Embryonic facial prominence (tissue), 1 donor: ENCODE measurements around the gene TNS2.
"Not testable (repeated sequence)": the region's sequence is repeated elsewhere in the genome, so short reads cannot be mapped to it uniquely, and the experiment has no call there.

Source experiments
- DNase-seq: peaks from one replicate; pipeline ENCODE4 v3.0.0-alpha.2; 2016; ENCODE audit errors: extremely low spot score

TNS2 gene

GRCh38 chr12:53095596-53095895 is 45.7 kb downstream of the TNS2 start:
- DNase-seq = not testable (repeated sequence)

- no peak for DNase-seq
Observed at GRCh38 chr12:53096089-53096741, 46.4 kb downstream of the TNS2 start.

GRCh38 chr12:53096759-53097158 is 46.9 kb downstream of the TNS2 start:
- DNase-seq = no peak

GRCh38 chr12:53097207-53097563 is 47.3 kb downstream of the TNS2 start:
- DNase-seq = peak; percentile 28

- DNase-seq = no peak
Observed at GRCh38 chr12:53097564-53098353, 47.9 kb downstream of the TNS2 start, which contains the start of gene IGFBP6. Gene IGFBP6, plus strand, starts transcription at chr12:53097667. Its CDS starts 51 bp downstream, at chr12:53097718.

GRCh38 chr12:53098354-53098981 is 48.6 kb downstream of the TNS2 start:
- DNase-seq = no peak

- DNase-seq = peak; percentile 79
Observed at GRCh38 chr12:53099071-53099882, 49.4 kb downstream of the TNS2 start.

- DNase-seq = no peak
Observed at GRCh38 chr12:53100466-53101151, 50.7 kb downstream of the TNS2 start.

GRCh38 chr12:53101266-53101665 is 51.4 kb downstream of the TNS2 start:
- no peak for DNase-seq

- DNase-seq = no peak
Observed at GRCh38 chr12:53101931-53102781, 52.3 kb downstream of the TNS2 start.

- no peak for DNase-seq
Observed at GRCh38 chr12:53102883-53103807, 53.3 kb downstream of the TNS2 start, which contains the start of gene SOAT2. Gene SOAT2, plus strand, starts transcription at chr12:53103486. Its CDS starts 92 bp downstream, at chr12:53103578.

- DNase-seq = no peak
Observed at GRCh38 chr12:53103860-53104305, 54.0 kb downstream of the TNS2 start.

- DNase-seq = no peak
Observed at GRCh38 chr12:53105256-53105655, 55.4 kb downstream of the TNS2 start.

- no peak for DNase-seq
Observed at GRCh38 chr12:53105712-53106439, 56.0 kb downstream of the TNS2 start.

GRCh38 chr12:53107122-53107521 is 57.3 kb downstream of the TNS2 start:
- no peak for DNase-seq

GRCh38 chr12:53112431-53112830 is 62.6 kb downstream of the TNS2 start:
- DNase-seq = not testable (repeated sequence)

GRCh38 chr12:53113136-53113705 is 63.4 kb downstream of the TNS2 start:
- DNase-seq = no peak

GRCh38 chr12:53113951-53114350 is 64.1 kb downstream of the TNS2 start:
- DNase-seq = no peak
